HepG2 (cell line): ENCODE results near the gene DENND4B. TPM values are rescaled to one million over a fixed set of nuclear protein-coding genes. Genes with fewer than 3 reads are reported as not detected.

Source experiments
- BCL6 ChIP-seq: IDR thresholded peaks from 2 replicates; pipeline ENCODE4 v1.6.1; 2016; ENCODE audit warnings: missing genetic modification reagents, missing compliant biosample characterization
- GABPA ChIP-seq, 2 experiments: IDR thresholded peaks; 2 replicates each; pipeline ENCODE4 v1.6.1; 2011 to 2016; ENCODE audit warnings: low read depth in 2 of 2, low read length in 1 of 2, missing biosample characterization in 1 of 2, missing genetic modification characterization in 1 of 2
- ISX ChIP-seq: sonication (generic); formaldehyde crosslinking; conservative IDR thresholded peaks from 2 replicates; pipeline ENCODE4 v1.5.0; 2020; ENCODE audit warnings: missing genetic modification reagents
- NFYB ChIP-seq: sonication (generic); formaldehyde crosslinking; IDR thresholded peaks from 2 replicates; pipeline ENCODE4 v1.4.0; 2020; ENCODE audit warnings: missing genetic modification reagents
- POLR2AphosphoS2 ChIP-seq: IDR thresholded peaks from 2 replicates; pipeline ENCODE4 v1.6.1; 2011; ENCODE audit warnings: low read depth, low read length, improper control_type of control experiment
- SAFB2 ChIP-seq: sonication (generic); formaldehyde crosslinking; IDR thresholded peaks from 2 replicates; pipeline ENCODE4 v1.5.1; 2020; ENCODE audit warnings: missing genetic modification reagents, low read depth, mild to moderate bottlenecking, borderline replicate concordance
- SP2 ChIP-seq: sonication (generic); formaldehyde crosslinking; IDR thresholded peaks from 2 replicates; pipeline ENCODE4 v1.5.1; 2020; ENCODE audit warnings: mild to moderate bottlenecking, missing genetic modification reagents
- ZBTB20 ChIP-seq: sonication (generic); formaldehyde crosslinking; IDR thresholded peaks from 2 replicates; pipeline ENCODE4 v1.8.1; 2023; ENCODE audit warnings: missing genetic modification reagents, low read depth, mild to moderate bottlenecking, borderline replicate concordance
- ZFP62 ChIP-seq: sonication (generic); formaldehyde crosslinking; IDR thresholded peaks from 2 replicates; pipeline ENCODE4 v1.4.0; 2020; ENCODE audit warnings: missing genetic modification reagents
- ZNF124 ChIP-seq: sonication (generic); formaldehyde crosslinking; IDR thresholded peaks from 2 replicates; pipeline ENCODE4 v1.4.0; 2020; ENCODE audit warnings: missing genetic modification reagents
- ZNF260 ChIP-seq: sonication (generic); formaldehyde crosslinking; IDR thresholded peaks from 2 replicates; pipeline ENCODE4 v1.4.0; 2020; ENCODE audit warnings: missing genetic modification reagents, low read depth, mild to moderate bottlenecking, borderline replicate concordance
- ZNF546 ChIP-seq: sonication (generic); formaldehyde crosslinking; conservative IDR thresholded peaks from 2 replicates; pipeline ENCODE4 v1.8.1; 2023; ENCODE audit warnings: mild to moderate bottlenecking, missing genetic modification reagents
- ZNF7 ChIP-seq: IDR thresholded peaks from 2 replicates; pipeline ENCODE4 v1.6.1; 2016; ENCODE audit warnings: missing biosample characterization, missing genetic modification reagents
- ZNF749 ChIP-seq: sonication (generic); formaldehyde crosslinking; IDR thresholded peaks from 2 replicates; pipeline ENCODE4 v1.8.0; 2022; ENCODE audit warnings: mild to moderate bottlenecking, missing genetic modification reagents, moderate library complexity, borderline replicate concordance
- polyA plus RNA-seq, 8 experiments: library from polyadenylated mRNA; depleted of rRNA in 3 of 8; stranded (reverse) in 7 of 8; unstranded in 1 of 8; fragments of >200 nt; fragmentation: Illumina TruSeq in 4 of 8; extraction: Trizol in 4 of 8; gene quantifications; 2 replicates each; pipeline versions ENCODE4 v1.2.1 to v1.2.3, GENCODE V29; 2011 to 2016; ENCODE audit warnings: low read depth in 4 of 8, missing spikeins in 1 of 8, mixed read lengths in 1 of 8; ENCODE audit not compliant: insufficient read depth in 1 of 8
- total RNA-seq, 5 experiments: library from RNA; depleted of rRNA; stranded (reverse); fragments of >200 nt; fragmentation: Illumina TruSeq; extraction: Trizol; gene quantifications; 2 replicates each; pipeline ENCODE4 v1.2.3, GENCODE V29; 2016; ENCODE audit warnings: low read depth in 1 of 5
- TF ChIP-seq, protein P1 (sequence below): sonication (generic); formaldehyde crosslinking; IDR thresholded peaks from 2 replicates; pipeline ENCODE4 v1.4.0; 2020; ENCODE audit warnings: missing genetic modification reagents, mild to moderate bottlenecking, borderline replicate concordance
- TF ChIP-seq, protein P2 (sequence below): IDR thresholded peaks from 2 replicates; pipeline ENCODE4 v1.6.1; 2018; ENCODE audit warnings: missing genetic modification reagents, mild to moderate bottlenecking, missing compliant biosample characterization
- TF ChIP-seq, protein P3 (sequence below): sonication (generic); formaldehyde crosslinking; IDR thresholded peaks from 2 replicates; pipeline ENCODE4 v1.5.0; 2020; ENCODE audit warnings: mild to moderate bottlenecking, missing genetic modification reagents, moderate library complexity
- TF ChIP-seq, protein P4 (sequence below): sonication (generic); formaldehyde crosslinking; IDR thresholded peaks from 2 replicates; pipeline ENCODE4 v1.4.0; 2020; ENCODE audit warnings: mild to moderate bottlenecking, missing genetic modification reagents
- TF ChIP-seq, protein P5 (sequence below): IDR thresholded peaks from 2 replicates; pipeline ENCODE4 v1.6.1; 2016; ENCODE audit warnings: low read depth, control low read depth

Gene DENND4B
- total and polyA plus RNA-seq, 2 of the 13 experiments (the other 11 are each of a cell fraction or from before 2014, with no cell fraction given) = 15.1 to 20.3 TPM

DNA sequence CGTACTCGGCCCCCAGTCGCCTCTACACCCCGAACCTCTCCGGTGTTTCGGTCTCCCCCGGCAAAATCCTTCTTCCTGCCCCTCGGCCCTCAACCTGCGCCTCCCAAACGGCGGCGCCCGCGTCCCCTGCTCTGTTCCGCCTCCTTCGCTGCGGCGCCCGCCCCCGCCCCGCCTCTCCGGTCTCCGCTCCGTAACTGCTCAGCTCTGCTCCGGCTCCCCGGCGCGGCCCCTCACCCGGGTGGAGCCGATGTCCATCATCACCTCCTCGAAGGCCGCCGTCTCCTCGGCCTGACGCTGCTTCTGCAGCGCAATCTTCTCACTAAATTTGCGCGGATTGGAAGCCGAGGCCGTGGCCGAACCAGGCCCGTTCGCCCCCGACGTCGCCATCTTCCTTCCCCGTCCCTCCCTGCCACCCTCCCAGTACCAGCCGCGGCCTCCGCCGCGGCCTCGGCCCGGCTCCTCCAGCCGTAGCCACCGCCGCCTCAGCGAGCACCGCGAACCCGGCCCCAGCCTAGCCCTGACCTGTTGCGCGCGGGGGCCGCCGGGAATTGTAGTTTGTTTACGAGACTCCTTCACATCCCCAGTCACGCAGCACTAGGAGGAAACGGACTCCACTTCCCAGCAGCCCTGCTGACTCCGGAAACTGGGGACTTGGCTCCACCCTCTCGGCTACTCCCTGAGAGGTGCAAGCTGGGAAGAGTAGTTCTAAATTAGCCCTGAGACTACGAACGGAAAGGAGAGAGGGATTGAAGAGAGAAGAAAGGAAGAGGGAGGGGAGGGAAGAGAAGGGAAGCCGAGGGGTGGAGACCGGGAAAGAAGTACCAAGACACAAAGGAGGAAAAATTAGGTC, 11.8 kb upstream of the DENND4B start, which contains the start of gene CRTC2 (continued):
- TF ChIP-seq, protein P1, sequence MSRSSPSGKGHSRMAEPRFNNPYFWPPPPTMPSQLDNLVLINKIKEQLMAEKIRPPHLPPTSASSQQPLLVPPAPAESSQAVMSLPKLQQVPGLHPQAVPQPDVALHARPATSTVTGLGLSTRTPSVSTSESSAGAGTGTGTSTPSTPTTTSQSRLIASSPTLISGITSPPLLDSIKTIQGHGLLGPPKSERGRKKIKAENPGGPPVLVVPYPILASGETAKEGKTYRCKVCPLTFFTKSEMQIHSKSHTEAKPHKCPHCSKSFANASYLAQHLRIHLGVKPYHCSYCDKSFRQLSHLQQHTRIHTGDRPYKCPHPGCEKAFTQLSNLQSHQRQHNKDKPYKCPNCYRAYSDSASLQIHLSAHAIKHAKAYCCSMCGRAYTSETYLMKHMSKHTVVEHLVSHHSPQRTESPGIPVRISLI = no peak
- TF ChIP-seq ZNF749 (CRISPR knock-in tag) (no peak), ZNF546 (CRISPR knock-in tag) (no peak), GABPA (IDR thresholded peaks at IDR 0.05; ENCODE audit: low read depth, low read length) (peak; percentile 80), GABPA (CRISPR knock-in tag; IDR thresholded peaks at IDR 0.05; ENCODE audit: low read depth) (peak; percentile 96), SP2 (CRISPR knock-in tag) (peak; percentile 58; the same call in 1 of the 2 replicates), SAFB2 (CRISPR knock-in tag) (peak; percentile 53; the same call in 1 of the 2 replicates), POLR2AphosphoS2 (no peak), NFYB (CRISPR knock-in tag) (no peak; the same call in none of the 2 replicates), BCL6 (no peak), ISX (peak; percentile 81; the same call in 1 of the 2 replicates), ZNF260 (no peak), ZNF124 (no peak), ZNF7 (CRISPR knock-in tag) (no peak), ZBTB20 (no peak), ZFP62 (CRISPR knock-in tag) (peak; percentile 87; the same call in 1 of the 2 replicates)
- TF ChIP-seq, protein P2, sequence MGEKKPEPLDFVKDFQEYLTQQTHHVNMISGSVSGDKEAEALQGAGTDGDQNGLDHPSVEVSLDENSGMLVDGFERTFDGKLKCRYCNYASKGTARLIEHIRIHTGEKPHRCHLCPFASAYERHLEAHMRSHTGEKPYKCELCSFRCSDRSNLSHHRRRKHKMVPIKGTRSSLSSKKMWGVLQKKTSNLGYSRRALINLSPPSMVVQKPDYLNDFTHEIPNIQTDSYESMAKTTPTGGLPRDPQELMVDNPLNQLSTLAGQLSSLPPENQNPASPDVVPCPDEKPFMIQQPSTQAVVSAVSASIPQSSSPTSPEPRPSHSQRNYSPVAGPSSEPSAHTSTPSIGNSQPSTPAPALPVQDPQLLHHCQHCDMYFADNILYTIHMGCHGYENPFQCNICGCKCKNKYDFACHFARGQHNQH (CRISPR knock-in tag) = no peak; the same call in none of the 2 replicates
- TF ChIP-seq, protein P3, sequence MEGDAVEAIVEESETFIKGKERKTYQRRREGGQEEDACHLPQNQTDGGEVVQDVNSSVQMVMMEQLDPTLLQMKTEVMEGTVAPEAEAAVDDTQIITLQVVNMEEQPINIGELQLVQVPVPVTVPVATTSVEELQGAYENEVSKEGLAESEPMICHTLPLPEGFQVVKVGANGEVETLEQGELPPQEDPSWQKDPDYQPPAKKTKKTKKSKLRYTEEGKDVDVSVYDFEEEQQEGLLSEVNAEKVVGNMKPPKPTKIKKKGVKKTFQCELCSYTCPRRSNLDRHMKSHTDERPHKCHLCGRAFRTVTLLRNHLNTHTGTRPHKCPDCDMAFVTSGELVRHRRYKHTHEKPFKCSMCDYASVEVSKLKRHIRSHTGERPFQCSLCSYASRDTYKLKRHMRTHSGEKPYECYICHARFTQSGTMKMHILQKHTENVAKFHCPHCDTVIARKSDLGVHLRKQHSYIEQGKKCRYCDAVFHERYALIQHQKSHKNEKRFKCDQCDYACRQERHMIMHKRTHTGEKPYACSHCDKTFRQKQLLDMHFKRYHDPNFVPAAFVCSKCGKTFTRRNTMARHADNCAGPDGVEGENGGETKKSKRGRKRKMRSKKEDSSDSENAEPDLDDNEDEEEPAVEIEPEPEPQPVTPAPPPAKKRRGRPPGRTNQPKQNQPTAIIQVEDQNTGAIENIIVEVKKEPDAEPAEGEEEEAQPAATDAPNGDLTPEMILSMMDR (CRISPR knock-in tag) = peak; percentile 40; the same call in 1 of the 2 replicates
- TF ChIP-seq, protein P4, sequence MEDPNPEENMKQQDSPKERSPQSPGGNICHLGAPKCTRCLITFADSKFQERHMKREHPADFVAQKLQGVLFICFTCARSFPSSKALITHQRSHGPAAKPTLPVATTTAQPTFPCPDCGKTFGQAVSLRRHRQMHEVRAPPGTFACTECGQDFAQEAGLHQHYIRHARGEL (CRISPR knock-in tag) = no peak
- TF ChIP-seq, protein P5, sequence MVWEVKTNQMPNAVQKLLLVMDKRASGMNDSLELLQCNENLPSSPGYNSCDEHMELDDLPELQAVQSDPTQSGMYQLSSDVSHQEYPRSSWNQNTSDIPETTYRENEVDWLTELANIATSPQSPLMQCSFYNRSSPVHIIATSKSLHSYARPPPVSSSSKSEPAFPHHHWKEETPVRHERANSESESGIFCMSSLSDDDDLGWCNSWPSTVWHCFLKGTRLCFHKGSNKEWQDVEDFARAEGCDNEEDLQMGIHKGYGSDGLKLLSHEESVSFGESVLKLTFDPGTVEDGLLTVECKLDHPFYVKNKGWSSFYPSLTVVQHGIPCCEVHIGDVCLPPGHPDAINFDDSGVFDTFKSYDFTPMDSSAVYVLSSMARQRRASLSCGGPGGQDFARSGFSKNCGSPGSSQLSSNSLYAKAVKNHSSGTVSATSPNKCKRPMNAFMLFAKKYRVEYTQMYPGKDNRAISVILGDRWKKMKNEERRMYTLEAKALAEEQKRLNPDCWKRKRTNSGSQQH (CRISPR knock-in tag) = peak; percentile 59; the same call in 1 of the 2 replicates
